Muscle layer of colon (tissue), 2 donors: ENCODE results near the gene SLC25A25.

Experiments used
- H3K27ac ChIP-seq: one replicate; pipeline ENCODE4 v1.7.0; 2013; ENCODE audit warnings: low read depth, mild to moderate bottlenecking, low read length, moderate library complexity
- H3K27me3 ChIP-seq, 2 donors: one replicate each; pipeline ENCODE4 v1.7.0; 2013; ENCODE audit warnings: low read length in 2 of 2, mild to moderate bottlenecking in 2 of 2; ENCODE audit not compliant: insufficient read depth in 2 of 2, control insufficient read depth in 1 of 2
- H3K36me3 ChIP-seq: one replicate; pipeline ENCODE4 v1.7.0; 2013; ENCODE audit warnings: mild to moderate bottlenecking, low read length; ENCODE audit not compliant: insufficient read depth
- H3K4me1 ChIP-seq: one replicate; pipeline ENCODE4 v1.7.0; 2013; ENCODE audit warnings: mild to moderate bottlenecking, low read length; ENCODE audit not compliant: insufficient read depth
- H3K4me3 ChIP-seq, 2 donors: one replicate each; pipeline ENCODE4 v1.7.0; 2013; ENCODE audit warnings: low read length in 2 of 2, low read depth in 1 of 2, mild to moderate bottlenecking in 1 of 2, moderate library complexity in 1 of 2
- H3K9ac ChIP-seq: one replicate; pipeline ENCODE4 v1.7.0; 2013; ENCODE audit warnings: low read length
- H3K9me3 ChIP-seq: one replicate; pipeline ENCODE4 v1.7.0; 2013; ENCODE audit warnings: mild to moderate bottlenecking, low read length
- donor health status: abdominal sarcoma.
- donor health status: Adenocarcinoma of cecum.

Gene SLC25A25

DNA sequence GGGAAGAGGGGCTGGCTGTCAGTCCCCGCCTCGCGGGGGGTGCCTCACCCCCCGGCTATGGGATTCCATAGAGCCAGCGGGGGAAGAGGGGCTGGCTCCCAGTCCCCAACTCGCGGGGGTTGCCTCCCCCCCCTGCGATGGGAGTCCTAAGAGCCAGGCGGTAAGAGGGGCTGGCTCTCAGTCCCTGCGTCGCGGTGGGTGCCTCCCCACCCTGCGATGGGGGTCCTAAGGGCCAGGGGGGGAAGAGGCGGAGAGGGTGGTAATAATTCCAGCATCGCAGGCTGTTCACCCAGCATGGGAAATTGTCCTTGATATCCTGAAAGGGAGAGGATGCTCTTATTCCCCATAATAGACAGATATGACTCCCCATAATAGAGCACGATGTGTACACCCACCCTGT, 71.6 kb downstream of the SLC25A25 start:
- no peak overlapping the region for H3K9ac ChIP-seq
- H3K27ac ChIP-seq: no peak overlapping the region
- H3K4me1 ChIP-seq: no peaks in the 10 kb centered on the region
- no peaks in the 10 kb centered on the region for H3K36me3 ChIP-seq
- no peak overlapping the region for H3K4me3 ChIP-seq
- no peaks in the 10 kb centered on the region for H3K27me3 ChIP-seq
- no peaks in the 10 kb centered on the region for H3K9me3 ChIP-seq

DNA sequence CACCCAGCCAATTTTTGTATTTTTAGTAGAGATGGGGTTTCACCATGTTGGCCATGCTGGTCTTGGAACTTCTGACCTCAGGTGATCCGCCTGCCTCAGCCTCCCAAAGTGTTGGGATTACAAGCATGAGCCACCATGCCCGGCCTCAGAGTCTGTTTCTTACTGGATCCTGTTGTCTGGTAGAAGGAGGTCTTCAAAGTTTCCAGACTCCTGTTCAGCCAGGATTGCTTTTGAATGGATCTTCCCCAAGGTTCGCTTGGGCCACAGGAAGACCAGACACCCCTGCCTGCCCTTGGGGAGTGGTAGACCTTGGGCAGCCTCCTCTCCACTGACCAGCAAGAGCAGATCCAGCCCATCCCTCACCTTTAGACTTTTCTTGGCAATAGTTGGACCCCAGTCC, 73.6 kb downstream of the SLC25A25 start:
- Histone ChIP-seq H3K4me3 (no peak overlapping the region), H3K9ac (no peak overlapping the region), H3K36me3 (no peaks in the 10 kb centered on the region)

DNA sequence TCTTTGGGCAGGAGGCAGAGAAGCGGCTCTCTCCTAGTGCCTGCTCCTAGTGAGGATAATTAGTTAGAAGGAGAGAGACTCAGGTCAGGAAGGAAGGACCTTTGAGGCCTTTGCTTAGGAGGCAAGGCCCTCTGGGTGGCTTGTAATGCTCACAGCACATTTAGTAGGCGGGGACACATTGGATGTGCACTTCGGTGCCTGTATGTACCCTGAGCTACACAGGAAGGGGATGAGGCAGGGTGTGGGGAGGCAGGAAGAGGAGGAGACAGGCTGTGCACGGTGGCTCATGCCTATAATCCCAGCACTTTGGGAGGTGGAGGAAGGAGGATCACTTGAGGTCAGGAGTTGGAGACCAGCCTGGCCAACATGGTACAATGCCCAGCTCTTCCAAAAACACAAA, 74.0 kb downstream of the SLC25A25 start:
- Histone ChIP-seq H3K4me3 (no peak overlapping the region), H3K27me3 (no peaks in the 10 kb centered on the region), H3K4me1 (no peaks in the 10 kb centered on the region), H3K9me3 (no peaks in the 10 kb centered on the region), H3K36me3 (no peaks in the 10 kb centered on the region), H3K9ac (no peak overlapping the region), H3K27ac (no peak overlapping the region)

More for the DNA sequence above, 73.6 kb downstream of the SLC25A25 start:
- H3K27me3 ChIP-seq: no peaks in the 10 kb centered on the region
- no peaks in the 10 kb centered on the region for H3K4me1 ChIP-seq
- no peak overlapping the region for H3K27ac ChIP-seq
- no peaks in the 10 kb centered on the region for H3K9me3 ChIP-seq

DNA sequence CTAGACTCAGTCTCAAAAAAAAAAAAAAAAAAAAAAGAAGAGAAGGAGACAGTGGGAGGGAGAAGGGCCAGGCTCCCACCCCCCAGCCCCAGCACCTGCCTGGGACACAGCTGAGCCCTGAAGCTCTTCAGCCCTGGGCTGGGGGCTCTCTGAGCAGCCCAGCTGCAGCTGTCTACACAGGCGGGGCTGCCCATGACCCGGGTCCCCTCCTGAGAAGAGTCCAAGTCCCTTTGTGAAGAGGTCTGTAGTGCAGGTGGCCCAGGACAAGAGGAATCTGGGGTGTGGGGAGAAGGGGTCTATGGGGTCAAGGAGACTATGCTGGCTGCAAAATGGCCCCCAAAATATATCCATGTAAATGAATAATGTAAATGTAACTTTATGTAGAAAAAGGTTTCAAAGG, 74.6 kb downstream of the SLC25A25 start:
- Histone ChIP-seq H3K9me3 (no peaks in the 10 kb centered on the region), H3K4me1 (no peaks in the 10 kb centered on the region), H3K9ac (no peak overlapping the region), H3K27me3 (no peaks in the 10 kb centered on the region), H3K4me3 (no peak overlapping the region), H3K36me3 (no peaks in the 10 kb centered on the region), H3K27ac (no peak overlapping the region)

DNA sequence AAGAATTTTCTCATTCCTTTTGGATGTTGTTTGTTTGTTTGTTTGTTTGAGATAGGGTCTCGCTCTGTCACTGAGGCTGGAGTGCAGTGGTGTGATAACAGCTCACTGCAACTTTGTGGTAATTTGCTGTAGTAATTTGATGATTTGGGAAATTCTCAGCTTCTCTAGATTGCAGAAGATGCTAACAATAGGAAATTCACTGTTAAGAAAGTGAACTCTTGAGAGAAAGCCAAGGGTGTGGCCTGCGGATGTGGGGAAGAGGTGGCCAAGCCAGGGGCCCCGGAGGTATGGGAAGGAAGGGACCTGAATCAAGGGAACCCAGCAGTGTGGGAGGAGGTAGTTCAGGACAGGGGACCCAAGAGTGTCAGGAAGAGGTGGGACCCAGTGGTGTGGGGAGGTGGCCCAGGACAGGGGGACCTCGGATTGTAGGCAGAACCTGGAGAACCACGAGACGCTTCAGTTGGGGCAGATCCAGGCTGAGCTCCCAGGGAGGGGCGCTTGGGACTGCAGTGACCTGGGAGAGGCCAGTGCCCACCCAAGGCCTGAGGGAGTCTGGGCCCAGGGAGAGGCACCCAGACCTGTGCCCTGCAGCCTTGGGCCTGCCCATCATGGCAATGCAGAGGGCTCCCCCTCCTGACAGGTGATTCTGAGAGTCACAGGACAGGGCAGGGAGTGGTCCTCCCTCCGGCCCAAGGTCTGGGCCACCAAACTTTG, 75.7 kb downstream of the SLC25A25 start:
- H3K36me3 ChIP-seq: no peaks in the 10 kb centered on the region
- H3K9me3 ChIP-seq: no peaks in the 10 kb centered on the region
- no peaks in the 10 kb centered on the region for H3K27me3 ChIP-seq
- H3K27ac ChIP-seq: no peak overlapping the region
- H3K4me1 ChIP-seq: peaks cover under 1% of the 10 kb centered on the region
- H3K9ac ChIP-seq: no peak overlapping the region
- H3K4me3 ChIP-seq: no peak overlapping the region

DNA sequence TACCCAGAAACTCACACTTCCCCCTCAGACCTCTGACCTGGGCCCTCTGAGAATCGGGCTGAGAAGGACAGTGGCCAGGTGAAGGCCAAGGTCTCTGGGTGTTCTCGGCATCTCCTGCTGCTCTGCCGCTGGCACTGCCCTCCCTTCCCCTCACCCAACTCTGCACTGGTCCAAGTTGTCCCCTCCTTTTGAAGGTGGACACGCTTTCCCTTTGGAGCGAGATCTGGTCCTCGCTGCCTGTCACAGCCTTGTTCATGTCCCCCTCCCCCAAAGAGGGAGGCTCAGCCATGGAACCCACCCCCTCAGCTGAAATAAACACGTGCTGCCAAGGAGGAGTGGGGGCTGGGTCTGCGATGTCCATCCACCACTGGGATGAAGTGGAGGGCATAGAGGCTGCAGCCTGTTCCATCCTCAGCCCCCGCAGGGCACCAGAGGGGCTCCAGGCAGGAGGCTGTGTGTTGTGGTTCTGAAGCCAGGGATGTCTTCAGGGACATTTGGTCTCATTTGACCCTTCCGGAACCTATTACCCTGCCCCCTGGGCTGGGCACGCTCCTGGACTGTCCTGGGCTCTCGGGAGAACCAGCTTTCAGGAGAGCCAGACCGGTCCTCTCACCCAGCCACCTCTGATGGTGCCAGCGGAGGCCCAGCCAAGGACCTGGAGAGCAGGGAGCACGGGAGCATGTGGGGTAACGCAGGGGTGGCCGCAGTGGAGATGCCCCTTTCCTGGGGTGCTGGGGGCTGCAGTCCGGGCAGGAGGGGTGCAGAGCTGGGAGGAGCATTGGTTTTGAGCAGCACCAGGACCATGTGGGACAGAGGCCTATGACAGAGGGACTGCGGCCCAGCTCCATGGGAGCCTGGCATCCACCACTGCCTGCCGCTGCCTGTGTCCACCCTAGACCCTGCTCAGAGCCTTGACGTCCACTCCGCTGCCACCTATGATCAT, 76.5 kb downstream of the SLC25A25 start:
- no peaks in the 10 kb centered on the region for H3K27me3 ChIP-seq
- no peak overlapping the region for H3K9ac ChIP-seq
- peaks cover 4% of the 10 kb centered on the region for H3K4me1 ChIP-seq
- no peaks in the 10 kb centered on the region for H3K9me3 ChIP-seq
- H3K36me3 ChIP-seq: no peaks in the 10 kb centered on the region
- no peak overlapping the region for H3K4me3 ChIP-seq
- no peak overlapping the region for H3K27ac ChIP-seq

DNA sequence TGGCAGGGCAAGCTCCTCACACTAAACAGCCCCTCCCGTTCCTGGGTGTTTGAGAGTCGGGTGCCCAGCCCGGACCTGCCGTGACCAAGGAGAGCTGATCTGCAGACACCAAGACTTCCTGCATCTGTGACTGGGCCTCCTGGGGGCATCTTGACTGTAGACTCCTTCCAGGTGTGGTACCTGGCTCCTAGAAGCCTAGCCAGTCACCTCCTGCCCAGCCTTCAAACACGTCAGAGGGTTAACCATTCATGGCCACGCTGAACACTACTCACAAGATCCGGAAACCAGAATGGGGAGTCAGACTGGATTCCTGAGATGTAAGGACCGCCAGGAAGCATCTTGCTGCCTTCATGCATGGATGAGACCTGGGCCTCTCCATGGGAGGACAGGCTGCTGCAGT, 77.5 kb downstream of the SLC25A25 start:
- Histone ChIP-seq H3K27ac (no peak overlapping the region), H3K4me1 (peaks cover 4% of the 10 kb centered on the region)

DNA sequence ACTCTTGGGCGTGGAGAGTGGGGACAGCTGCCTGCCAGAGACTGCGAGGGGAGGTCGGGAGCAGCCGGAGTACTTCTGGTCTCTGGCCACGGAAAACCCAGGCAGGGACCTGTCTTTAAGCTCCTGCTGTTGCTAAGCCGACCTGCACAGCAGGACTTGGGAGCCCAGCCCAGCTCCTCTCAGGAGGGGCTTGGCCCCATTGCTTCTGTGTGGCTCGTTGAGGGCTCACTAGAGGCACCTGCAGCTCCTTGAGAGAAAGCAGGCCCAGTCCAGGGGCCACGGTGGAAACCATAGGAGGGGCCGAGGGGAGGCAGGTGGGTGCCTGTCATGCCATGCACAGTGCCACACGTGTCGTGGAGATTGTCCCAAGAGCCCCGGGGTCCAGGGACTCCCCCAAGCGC, 77.9 kb downstream of the SLC25A25 start:
- Histone ChIP-seq H3K27ac (no peak overlapping the region), H3K27me3 (no peaks in the 10 kb centered on the region), H3K36me3 (no peaks in the 10 kb centered on the region), H3K9ac (no peak overlapping the region), H3K9me3 (no peaks in the 10 kb centered on the region), H3K4me1 (peaks cover 4% of the 10 kb centered on the region), H3K4me3 (no peak overlapping the region)

More for the DNA sequence above, 77.5 kb downstream of the SLC25A25 start:
- Histone ChIP-seq H3K27me3 (no peaks in the 10 kb centered on the region), H3K9ac (no peak overlapping the region), H3K4me3 (no peak overlapping the region), H3K9me3 (no peaks in the 10 kb centered on the region), H3K36me3 (no peaks in the 10 kb centered on the region)

DNA sequence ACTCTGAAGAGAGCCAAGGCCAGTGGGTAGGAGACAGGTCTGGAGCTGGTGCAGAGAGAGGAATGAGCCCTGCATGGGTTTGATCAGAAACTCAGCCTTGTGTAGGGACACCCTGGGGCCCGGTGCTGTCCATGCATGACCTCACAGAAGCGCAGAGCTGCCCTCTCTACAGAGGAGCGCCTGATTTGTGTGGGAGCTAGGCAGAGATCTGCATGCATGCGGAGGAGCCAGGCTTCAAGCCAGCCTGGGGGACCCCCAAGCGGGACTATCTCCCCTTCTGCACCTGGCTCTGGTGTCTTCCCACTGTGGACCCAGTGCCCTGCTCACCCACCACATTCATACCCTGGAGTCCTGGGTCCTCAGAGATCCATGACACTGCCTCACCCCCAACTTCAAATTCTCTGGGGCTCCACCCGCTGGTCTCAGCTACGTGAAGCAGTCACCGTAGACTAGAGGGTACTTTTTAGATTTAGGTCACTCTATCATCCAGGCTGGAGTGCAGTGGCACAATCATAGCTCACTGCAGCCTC, 78.6 kb downstream of the SLC25A25 start:
- Histone ChIP-seq H3K9ac (no peak overlapping the region), H3K4me3 (no peak overlapping the region), H3K4me1 (peaks cover 4% of the 10 kb centered on the region), H3K27ac (no peak overlapping the region), H3K9me3 (no peaks in the 10 kb centered on the region), H3K36me3 (no peaks in the 10 kb centered on the region), H3K27me3 (no peaks in the 10 kb centered on the region)

DNA sequence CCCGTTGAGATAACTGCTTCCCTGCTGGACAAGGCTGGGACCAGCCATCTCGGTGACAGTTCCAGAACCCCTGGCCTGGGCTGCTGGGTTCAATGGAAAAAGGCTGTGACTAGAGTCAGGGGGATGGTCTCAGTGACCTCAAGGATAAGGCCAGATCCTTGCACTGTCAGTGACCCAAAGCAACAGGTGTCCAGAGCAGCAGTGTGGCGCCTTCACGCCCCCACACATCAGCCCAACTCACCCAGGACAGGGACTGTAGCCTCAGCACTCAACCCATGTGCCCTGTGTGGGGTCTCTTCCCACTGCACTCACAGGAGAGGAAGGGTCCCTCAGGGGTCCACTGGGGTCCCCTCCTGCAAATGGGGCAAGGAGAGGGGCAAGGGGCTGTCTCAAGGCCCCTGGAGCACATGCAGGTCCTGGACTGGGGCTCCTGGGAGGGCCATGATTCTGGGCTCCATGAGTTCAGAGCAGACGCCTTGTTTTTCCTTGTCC, 80.5 kb downstream of the SLC25A25 start:
- H3K4me3 ChIP-seq: no peak overlapping the region
- H3K4me1 ChIP-seq: peaks cover 4% of the 10 kb centered on the region
- no peak overlapping the region for H3K9ac ChIP-seq
- no peaks in the 10 kb centered on the region for H3K27me3 ChIP-seq
- H3K9me3 ChIP-seq: no peaks in the 10 kb centered on the region
- H3K27ac ChIP-seq: no peak overlapping the region
- no peaks in the 10 kb centered on the region for H3K36me3 ChIP-seq

DNA sequence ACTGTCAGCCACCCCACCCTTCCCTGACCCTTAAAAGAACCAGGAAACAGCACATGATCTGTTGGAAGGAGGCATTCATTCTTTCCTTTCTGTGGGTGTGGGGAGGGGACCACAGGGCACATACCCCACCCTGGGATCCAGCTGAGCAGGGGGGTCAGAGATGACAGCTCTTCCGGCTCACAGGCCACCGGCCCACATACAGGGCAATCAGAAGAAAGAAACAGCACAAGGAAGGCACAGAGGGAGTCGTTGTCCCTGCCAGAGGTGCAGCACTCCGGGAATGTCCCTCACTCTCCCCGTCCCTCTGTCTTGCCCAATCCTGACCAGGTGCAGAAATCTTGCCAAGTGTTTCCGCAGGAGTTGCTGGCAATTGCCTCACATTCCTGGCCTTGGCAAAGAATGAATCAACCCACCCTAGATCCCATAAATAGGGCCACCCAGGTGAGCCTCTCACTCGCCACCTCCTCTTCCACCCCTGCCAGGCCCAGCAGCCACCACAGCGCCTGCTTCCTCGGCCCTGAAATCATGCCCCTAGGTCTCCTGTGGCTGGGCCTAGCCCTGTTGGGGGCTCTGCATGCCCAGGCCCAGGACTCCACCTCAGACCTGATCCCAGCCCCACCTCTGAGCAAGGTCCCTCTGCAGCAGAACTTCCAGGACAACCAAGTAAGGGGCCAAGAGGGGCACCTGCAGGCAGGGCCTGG, 81.1 kb downstream of the SLC25A25 start, which contains the start of gene LCN2:
LCN2 (plus strand) TSS at position 453 of the 701 bp plus-strand sequence; CDS start at position 526, 73 bp downstream.
- no peaks in the 10 kb centered on the region for H3K27me3 ChIP-seq
- no peak within 1 kb of the TSS for H3K4me3 ChIP-seq
- H3K9me3 ChIP-seq: no peaks in the 10 kb centered on the region
- H3K36me3 ChIP-seq: no peaks in the 10 kb centered on the region
- H3K27ac ChIP-seq: no peak within 1 kb of the TSS
- no peak within 1 kb of the TSS for H3K9ac ChIP-seq
- peaks cover 4% of the 10 kb centered on the region for H3K4me1 ChIP-seq
